Glutamatergic neuron (in vitro differentiated cells): ENCODE data around the gene CACNA1C. TPM values are rescaled to one million over a fixed set of nuclear protein-coding genes. Genes with fewer than 3 reads are reported as not detected.
A peak's percentile ranks its signal among the peaks of the same experiment; 100 is the strongest.

ENCODE experiments used
- DNase-seq: peaks from one replicate; pipeline ENCODE4 v3.0.0; 2022
- H3K27ac Mint-ChIP-seq: one replicate; pipeline ENCODE4 v1.8.0; 2020; ENCODE audit warnings: mild to moderate bottlenecking, mixed read lengths, inconsistent platforms; ENCODE audit not compliant: unreplicated experiment
- H3K27me3 Mint-ChIP-seq: one replicate; pipeline ENCODE4 v1.8.0; 2020; ENCODE audit warnings: mild to moderate bottlenecking, moderate library complexity, mixed read lengths, inconsistent platforms; ENCODE audit not compliant: unreplicated experiment
- H3K36me3 Mint-ChIP-seq: one replicate; pipeline ENCODE4 v1.8.0; 2020; ENCODE audit warnings: mild to moderate bottlenecking, mixed read lengths, inconsistent platforms; ENCODE audit not compliant: unreplicated experiment
- H3K4me1 Mint-ChIP-seq: one replicate; pipeline ENCODE4 v1.8.0; 2020; ENCODE audit warnings: mild to moderate bottlenecking, low read depth, mixed read lengths, inconsistent platforms; ENCODE audit not compliant: unreplicated experiment
- H3K4me3 Mint-ChIP-seq: one replicate; pipeline ENCODE4 v1.8.0; 2020; ENCODE audit warnings: mild to moderate bottlenecking, mixed read lengths, inconsistent platforms; ENCODE audit not compliant: unreplicated experiment
- H3K9me3 Mint-ChIP-seq: one replicate; pipeline ENCODE4 v1.8.0; 2020; ENCODE audit warnings: mild to moderate bottlenecking, moderate library complexity, mixed read lengths, inconsistent platforms; ENCODE audit not compliant: unreplicated experiment
- total RNA-seq: library from RNA; stranded (reverse); fragmentation: NEBNext Ultra II Directional; extraction: Animal tissue kit (Norgen Biotek cat#: 25700); gene quantifications from one replicate; pipeline ENCODE4 v1.2.1, GENCODE V29; 2021; ENCODE audit not compliant: unreplicated experiment
- TF ChIP-seq, protein P1 (sequence below): fragments of 200-600 bp; sonication (generic); IDR thresholded peaks from one replicate; pipeline ENCODE4 v1.5.0; 2021; ENCODE audit not compliant: partially characterized antibody, unreplicated experiment

CACNA1C gene
- total RNA-seq, 1 donor from 2014 or later: 11.0 TPM

DNA sequence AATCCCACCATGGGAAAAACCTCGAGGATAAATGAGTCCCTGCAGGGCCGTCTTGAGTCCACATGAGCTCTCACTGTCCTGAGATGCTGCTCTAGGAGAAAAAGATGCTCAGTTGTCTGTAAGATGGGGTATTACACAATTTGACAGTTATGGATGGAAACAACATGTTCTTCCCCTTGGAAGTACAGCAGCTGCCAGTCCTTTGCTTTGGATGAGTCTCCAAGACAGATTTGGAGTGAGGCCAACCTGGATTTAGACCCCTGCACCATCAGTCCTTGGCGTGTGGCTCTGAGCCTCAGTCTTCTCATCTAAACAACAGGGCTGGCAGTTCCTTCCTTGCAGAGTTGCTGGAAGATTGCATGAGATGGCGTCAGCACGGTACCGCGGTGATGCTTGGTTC is 432.9 kb downstream of the CACNA1C start:
- H3K9me3 Mint-ChIP-seq: peaks cover 2% of the 10 kb centered on the region
- DNase-seq: no peak
- peaks cover 2% of the 10 kb centered on the region for H3K36me3 Mint-ChIP-seq
- H3K27me3 Mint-ChIP-seq: peaks cover 2% of the 10 kb centered on the region
- peaks cover 27% of the 10 kb centered on the region for H3K4me1 Mint-ChIP-seq
- TF ChIP-seq, protein P1, sequence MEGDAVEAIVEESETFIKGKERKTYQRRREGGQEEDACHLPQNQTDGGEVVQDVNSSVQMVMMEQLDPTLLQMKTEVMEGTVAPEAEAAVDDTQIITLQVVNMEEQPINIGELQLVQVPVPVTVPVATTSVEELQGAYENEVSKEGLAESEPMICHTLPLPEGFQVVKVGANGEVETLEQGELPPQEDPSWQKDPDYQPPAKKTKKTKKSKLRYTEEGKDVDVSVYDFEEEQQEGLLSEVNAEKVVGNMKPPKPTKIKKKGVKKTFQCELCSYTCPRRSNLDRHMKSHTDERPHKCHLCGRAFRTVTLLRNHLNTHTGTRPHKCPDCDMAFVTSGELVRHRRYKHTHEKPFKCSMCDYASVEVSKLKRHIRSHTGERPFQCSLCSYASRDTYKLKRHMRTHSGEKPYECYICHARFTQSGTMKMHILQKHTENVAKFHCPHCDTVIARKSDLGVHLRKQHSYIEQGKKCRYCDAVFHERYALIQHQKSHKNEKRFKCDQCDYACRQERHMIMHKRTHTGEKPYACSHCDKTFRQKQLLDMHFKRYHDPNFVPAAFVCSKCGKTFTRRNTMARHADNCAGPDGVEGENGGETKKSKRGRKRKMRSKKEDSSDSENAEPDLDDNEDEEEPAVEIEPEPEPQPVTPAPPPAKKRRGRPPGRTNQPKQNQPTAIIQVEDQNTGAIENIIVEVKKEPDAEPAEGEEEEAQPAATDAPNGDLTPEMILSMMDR: no peak
- H3K4me3 Mint-ChIP-seq: no peak overlapping the region
- no peak overlapping the region for H3K27ac Mint-ChIP-seq

DNA sequence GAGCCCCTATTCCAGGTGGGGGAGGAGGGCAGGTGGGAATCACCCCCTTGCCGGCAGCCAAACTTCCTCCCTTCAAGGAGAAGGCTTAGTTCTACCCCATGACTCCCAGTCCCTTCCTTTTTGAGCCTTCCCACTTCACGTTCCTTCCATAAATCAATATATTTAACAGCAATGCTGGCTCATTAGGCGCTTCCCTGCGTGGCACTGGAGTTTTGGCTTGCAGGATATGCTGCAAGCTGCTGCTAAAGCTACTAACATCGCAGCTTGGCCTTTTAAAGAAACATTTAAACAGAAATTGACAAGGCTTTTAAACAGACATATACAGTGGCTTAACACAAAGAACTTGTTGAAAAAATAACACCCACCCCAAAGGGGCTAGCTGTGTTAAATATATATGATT is 434.0 kb downstream of the CACNA1C start:
- Mint-ChIP-seq H3K9me3 (no peaks in the 10 kb centered on the region), H3K27me3 (peaks cover 2% of the 10 kb centered on the region), H3K4me3 (peak overlapping the region; percentile 27), H3K4me1 (peaks cover 27% of the 10 kb centered on the region), H3K27ac (no peak overlapping the region), H3K36me3 (no peaks in the 10 kb centered on the region)
- TF ChIP-seq, protein P1: no peak
- no peak for DNase-seq

- H3K36me3 Mint-ChIP-seq: no peaks in the 10 kb centered on the region
- TF ChIP-seq, protein P1: no peak
- H3K27me3 Mint-ChIP-seq: peaks cover 2% of the 10 kb centered on the region
- peaks cover 27% of the 10 kb centered on the region for H3K4me1 Mint-ChIP-seq
- no peak overlapping the region for H3K4me3 Mint-ChIP-seq
- no peaks in the 10 kb centered on the region for H3K9me3 Mint-ChIP-seq
- no peak for DNase-seq
- H3K27ac Mint-ChIP-seq: no peak overlapping the region
Measured at GRCh38 chr12:2487278-2487677, 434.5 kb downstream of the CACNA1C start.

GRCh38 chr12:2488131-2488530 is 435.3 kb downstream of the CACNA1C start:
- TF ChIP-seq, protein P1: no peak
- Mint-ChIP-seq H3K27ac (peak overlapping the region; percentile 85), H3K27me3 (peaks cover 2% of the 10 kb centered on the region), H3K9me3 (no peaks in the 10 kb centered on the region), H3K4me1 (peaks cover 32% of the 10 kb centered on the region), H3K4me3 (no peak overlapping the region), H3K36me3 (no peaks in the 10 kb centered on the region)
- no peak for DNase-seq

GRCh38 chr12:2488596-2488995 is 435.8 kb downstream of the CACNA1C start:
- no peak for DNase-seq
- H3K4me3 Mint-ChIP-seq: no peak overlapping the region
- H3K4me1 Mint-ChIP-seq: peaks cover 36% of the 10 kb centered on the region
- H3K27ac Mint-ChIP-seq: no peak overlapping the region
- H3K9me3 Mint-ChIP-seq: no peaks in the 10 kb centered on the region
- H3K27me3 Mint-ChIP-seq: peaks cover 2% of the 10 kb centered on the region
- TF ChIP-seq, protein P1: no peak
- H3K36me3 Mint-ChIP-seq: no peaks in the 10 kb centered on the region
